ENCODE measurements around the gene CMSS1.

Gene CMSS1

GRCh38 chr3:100019719-100020118 lies 202.1 kb downstream of the CMSS1 start:
- Histone ChIP-seq H2AFZ (no peak overlapping the region), H3K4me1 (no peaks in the 10 kb centered on the region), H3K79me2 (no peaks in the 10 kb centered on the region), H3K27ac (no peak overlapping the region), H3K9me3 (ENCODE audit: control insufficient read depth, low read length) (no peaks in the 10 kb centered on the region), H3K4me3 (ENCODE audit: low read depth, low read length) (no peak overlapping the region), H3K4me2 (ENCODE audit: low read length) (no peak overlapping the region), H3K36me3 (ENCODE audit: control insufficient read depth, insufficient read depth, low read length) (no peaks in the 10 kb centered on the region), H3K27me3 (ENCODE audit: control insufficient read depth, insufficient read depth, low read length) (no peaks in the 10 kb centered on the region), H3K9ac (no peak overlapping the region)
- no peak for TF ChIP-seq CTCF (IDR thresholded peaks at IDR 0.05)

- H3K9me3 ChIP-seq (ENCODE audit: control insufficient read depth, low read length), result no peaks in the 10 kb centered on the region
- H3K27me3 ChIP-seq (ENCODE audit: control insufficient read depth, insufficient read depth, low read length), result no peaks in the 10 kb centered on the region
- H3K4me1 ChIP-seq, result no peaks in the 10 kb centered on the region
- no peak overlapping the region for H2AFZ ChIP-seq
- no peak overlapping the region for H3K4me2 ChIP-seq (ENCODE audit: low read length)
- no peaks in the 10 kb centered on the region for H3K79me2 ChIP-seq
- no peak overlapping the region for H3K9ac ChIP-seq
- H3K27ac ChIP-seq, result no peak overlapping the region
- TF ChIP-seq CTCF (IDR thresholded peaks at IDR 0.05), result no peak
- no peaks in the 10 kb centered on the region for H3K36me3 ChIP-seq (ENCODE audit: control insufficient read depth, insufficient read depth, low read length)
- no peak overlapping the region for H3K4me3 ChIP-seq (ENCODE audit: low read depth, low read length)
Measured at GRCh38 chr3:100020876-100021644, 203.4 kb downstream of the CMSS1 start.

- H3K9me3 ChIP-seq (ENCODE audit: control insufficient read depth, low read length), result no peaks in the 10 kb centered on the region
- no peaks in the 10 kb centered on the region for H3K36me3 ChIP-seq (ENCODE audit: control insufficient read depth, insufficient read depth, low read length)
- H3K4me3 ChIP-seq (ENCODE audit: low read depth, low read length), result no peak overlapping the region
- H3K79me2 ChIP-seq, result no peaks in the 10 kb centered on the region
- TF ChIP-seq CTCF (IDR thresholded peaks at IDR 0.05), result no peak
- H3K4me1 ChIP-seq, result no peaks in the 10 kb centered on the region
- no peak overlapping the region for H3K9ac ChIP-seq
- H3K4me2 ChIP-seq (ENCODE audit: low read length), result no peak overlapping the region
- H2AFZ ChIP-seq, result no peak overlapping the region
- no peaks in the 10 kb centered on the region for H3K27me3 ChIP-seq (ENCODE audit: control insufficient read depth, insufficient read depth, low read length)
- H3K27ac ChIP-seq, result no peak overlapping the region
Measured at GRCh38 chr3:100022506-100022905, 204.8 kb downstream of the CMSS1 start.

GRCh38 chr3:100023150-100023549 lies 205.5 kb downstream of the CMSS1 start:
- Histone ChIP-seq H3K9me3 (ENCODE audit: control insufficient read depth, low read length) (no peaks in the 10 kb centered on the region), H3K4me1 (no peaks in the 10 kb centered on the region), H3K79me2 (no peaks in the 10 kb centered on the region), H3K27me3 (ENCODE audit: control insufficient read depth, insufficient read depth, low read length) (no peaks in the 10 kb centered on the region), H3K36me3 (ENCODE audit: control insufficient read depth, insufficient read depth, low read length) (no peaks in the 10 kb centered on the region), H3K4me3 (ENCODE audit: low read depth, low read length) (no peak overlapping the region), H3K27ac (no peak overlapping the region), H2AFZ (no peak overlapping the region), H3K9ac (no peak overlapping the region), H3K4me2 (ENCODE audit: low read length) (no peak overlapping the region)
- TF ChIP-seq CTCF (IDR thresholded peaks at IDR 0.05), result no peak

- Histone ChIP-seq H3K36me3 (ENCODE audit: control insufficient read depth, insufficient read depth, low read length) (no peaks in the 10 kb centered on the region), H3K79me2 (no peaks in the 10 kb centered on the region), H3K4me1 (no peaks in the 10 kb centered on the region), H2AFZ (no peak overlapping the region), H3K4me2 (ENCODE audit: low read length) (no peak overlapping the region), H3K9ac (no peak overlapping the region), H3K4me3 (ENCODE audit: low read depth, low read length) (no peak overlapping the region), H3K27ac (no peak overlapping the region), H3K27me3 (ENCODE audit: control insufficient read depth, insufficient read depth, low read length) (no peaks in the 10 kb centered on the region), H3K9me3 (ENCODE audit: control insufficient read depth, low read length) (no peaks in the 10 kb centered on the region)
- TF ChIP-seq CTCF (IDR thresholded peaks at IDR 0.05), result no peak
Measured at GRCh38 chr3:100023595-100023994, 205.9 kb downstream of the CMSS1 start.
